Lower leg skin (tissue), 3 donors: ENCODE measurements around the gene FAM118B.

Experiments
- CTCF ChIP-seq, 3 donors: fragments of 450-650 bp; IDR thresholded peaks; one replicate each; pipeline ENCODE4 v1.5.1; 2016; ENCODE audit warnings: antibody characterized with exemption in 3 of 3, mild to moderate bottlenecking in 3 of 3, moderate library complexity in 2 of 3
- POLR2A ChIP-seq, 2 donors: fragments of 450-650 bp; IDR thresholded peaks; one replicate each; pipeline ENCODE4 v1.6.1; 2016 to 2017; ENCODE audit warnings: antibody characterized with exemption in 2 of 2, mild to moderate bottlenecking in 1 of 2, moderate library complexity in 1 of 2

GRCh38 chr11:126232683-126233082, 21.1 kb downstream of the FAM118B start:
- no peak for TF ChIP-seq CTCF (IDR thresholded peaks at IDR 0.05)
- no peak for TF ChIP-seq POLR2A (IDR thresholded peaks at IDR 0.05)
